Mucosa of stomach (tissue), 1 donor: ENCODE data around the gene LHPP.
A peak's percentile ranks its signal among the peaks of the same experiment; 100 is the strongest.

Experiments
- H3K27me3 ChIP-seq: one replicate; pipeline ENCODE4 v1.7.0; 2013; ENCODE audit warnings: mild to moderate bottlenecking, low read length; ENCODE audit not compliant: control insufficient read depth, insufficient read depth
- H3K36me3 ChIP-seq: one replicate; pipeline ENCODE4 v1.7.0; 2013; ENCODE audit warnings: low read length; ENCODE audit not compliant: control insufficient read depth, insufficient read depth
- H3K4me1 ChIP-seq: one replicate; pipeline ENCODE4 v1.7.0; 2013; ENCODE audit warnings: mild to moderate bottlenecking, low read length; ENCODE audit not compliant: control insufficient read depth, insufficient read depth
- H3K4me3 ChIP-seq: one replicate; pipeline ENCODE4 v1.7.0; 2013; ENCODE audit warnings: low read length
- H3K9ac ChIP-seq: one replicate; pipeline ENCODE4 v1.7.0; 2013; ENCODE audit warnings: mild to moderate bottlenecking, low read length, moderate library complexity
- H3K9me3 ChIP-seq: one replicate; pipeline ENCODE4 v1.7.0; 2013; ENCODE audit warnings: mild to moderate bottlenecking, low read length, moderate library complexity; ENCODE audit not compliant: control insufficient read depth
- donor health status: Pancreatic carcinoma.

The LHPP gene

GRCh38 chr10:124642088-124642710, 180.6 kb downstream of the LHPP start:
- peaks cover 31% of the 10 kb centered on the region for H3K4me1 ChIP-seq
- no peak overlapping the region for H3K9ac ChIP-seq
- no peaks in the 10 kb centered on the region for H3K36me3 ChIP-seq
- H3K9me3 ChIP-seq, result no peaks in the 10 kb centered on the region
- no peaks in the 10 kb centered on the region for H3K27me3 ChIP-seq
- no peak overlapping the region for H3K4me3 ChIP-seq

- H3K9ac ChIP-seq, result no peak overlapping the region
Observed at GRCh38 chr10:124643330-124644009, 181.8 kb downstream of the LHPP start.

GRCh38 chr10:124644236-124644635, 182.6 kb downstream of the LHPP start:
- H3K4me1 ChIP-seq, result peaks cover 51% of the 10 kb centered on the region
- no peaks in the 10 kb centered on the region for H3K9me3 ChIP-seq
- no peaks in the 10 kb centered on the region for H3K27me3 ChIP-seq
- no peaks in the 10 kb centered on the region for H3K36me3 ChIP-seq
- no peak overlapping the region for H3K4me3 ChIP-seq
- no peak overlapping the region for H3K9ac ChIP-seq

More at GRCh38 chr10:124643330-124644009, 181.8 kb downstream of the LHPP start:
- H3K36me3 ChIP-seq, result no peaks in the 10 kb centered on the region
- H3K4me1 ChIP-seq, result peaks cover 43% of the 10 kb centered on the region
- no peaks in the 10 kb centered on the region for H3K27me3 ChIP-seq
- no peak overlapping the region for H3K4me3 ChIP-seq
- no peaks in the 10 kb centered on the region for H3K9me3 ChIP-seq

- Histone ChIP-seq H3K9me3 (no peaks in the 10 kb centered on the region), H3K36me3 (no peaks in the 10 kb centered on the region), H3K27me3 (no peaks in the 10 kb centered on the region), H3K9ac (no peak overlapping the region), H3K4me3 (no peak overlapping the region), H3K4me1 (peaks cover 56% of the 10 kb centered on the region)
Observed at GRCh38 chr10:124644771-124645415, 183.3 kb downstream of the LHPP start.

GRCh38 chr10:124645467-124646095, 184.0 kb downstream of the LHPP start:
- Histone ChIP-seq H3K9ac (no peak overlapping the region), H3K4me3 (no peak overlapping the region), H3K27me3 (no peaks in the 10 kb centered on the region), H3K36me3 (no peaks in the 10 kb centered on the region), H3K9me3 (no peaks in the 10 kb centered on the region), H3K4me1 (peaks cover 56% of the 10 kb centered on the region)

GRCh38 chr10:124646483-124647352, 185.1 kb downstream of the LHPP start:
- no peak overlapping the region for H3K4me3 ChIP-seq
- no peak overlapping the region for H3K9ac ChIP-seq
- H3K4me1 ChIP-seq, result peaks cover 48% of the 10 kb centered on the region
- H3K36me3 ChIP-seq, result no peaks in the 10 kb centered on the region
- H3K9me3 ChIP-seq, result no peaks in the 10 kb centered on the region
- no peaks in the 10 kb centered on the region for H3K27me3 ChIP-seq

- Histone ChIP-seq H3K36me3 (peaks cover 3% of the 10 kb centered on the region), H3K9ac (no peak overlapping the region), H3K9me3 (no peaks in the 10 kb centered on the region), H3K27me3 (no peaks in the 10 kb centered on the region), H3K4me1 (peaks cover 44% of the 10 kb centered on the region), H3K4me3 (no peak overlapping the region)
Observed at GRCh38 chr10:124647421-124648130, 186.0 kb downstream of the LHPP start.

- H3K9me3 ChIP-seq, result no peaks in the 10 kb centered on the region
- H3K27me3 ChIP-seq, result no peaks in the 10 kb centered on the region
- no peak overlapping the region for H3K4me3 ChIP-seq
- H3K9ac ChIP-seq, result no peak overlapping the region
- H3K4me1 ChIP-seq, result peaks cover 47% of the 10 kb centered on the region
- H3K36me3 ChIP-seq, result peaks cover 3% of the 10 kb centered on the region
Observed at GRCh38 chr10:124648131-124648475, 186.5 kb downstream of the LHPP start.

- H3K27me3 ChIP-seq, result no peaks in the 10 kb centered on the region
- peaks cover 52% of the 10 kb centered on the region for H3K4me1 ChIP-seq
- peaks cover 3% of the 10 kb centered on the region for H3K36me3 ChIP-seq
- H3K9ac ChIP-seq, result peak overlapping the region; percentile 8
- H3K4me3 ChIP-seq, result no peak overlapping the region
- no peaks in the 10 kb centered on the region for H3K9me3 ChIP-seq
Observed at GRCh38 chr10:124648738-124649137, 187.1 kb downstream of the LHPP start.

- no peak overlapping the region for H3K4me3 ChIP-seq
- peak overlapping the region; percentile 8 for H3K9ac ChIP-seq
- H3K36me3 ChIP-seq, result peaks cover 3% of the 10 kb centered on the region
- no peaks in the 10 kb centered on the region for H3K27me3 ChIP-seq
- peaks cover 54% of the 10 kb centered on the region for H3K4me1 ChIP-seq
- no peaks in the 10 kb centered on the region for H3K9me3 ChIP-seq
Observed at GRCh38 chr10:124649214-124649613, 187.6 kb downstream of the LHPP start.

- Histone ChIP-seq H3K36me3 (peaks cover 3% of the 10 kb centered on the region), H3K4me3 (no peak overlapping the region), H3K4me1 (peaks cover 54% of the 10 kb centered on the region), H3K9ac (no peak overlapping the region), H3K9me3 (no peaks in the 10 kb centered on the region), H3K27me3 (no peaks in the 10 kb centered on the region)
Observed at GRCh38 chr10:124650263-124650662, 188.6 kb downstream of the LHPP start.
